Vagina (tissue), 2 donors: Measurements from ENCODE around the gene MBD6. TPM values are rescaled to one million over a fixed set of nuclear protein-coding genes. Genes with fewer than 3 reads are reported as not detected.

Experiments
- DNase-seq, 2 donors: peaks; one replicate each; pipeline ENCODE4 v3.0.0-alpha.2; 2017; ENCODE audit errors: extremely low spot score in 2 of 2
- H3K27ac ChIP-seq: fragments of 200-600 bp; sonication (generic); one replicate; pipeline ENCODE4 v1.5.1; 2019
- H3K27me3 ChIP-seq: fragments of 200-600 bp; sonication (generic); one replicate; pipeline ENCODE4 v1.5.1; 2019
- H3K36me3 ChIP-seq, 2 donors: fragments of 200-600 bp; sonication (generic); one replicate each; pipeline ENCODE4 v1.5.1; 2017 to 2019
- H3K4me1 ChIP-seq: fragments of 200-600 bp; sonication (generic); one replicate; pipeline ENCODE4 v1.5.1; 2019
- H3K4me3 ChIP-seq, 2 donors: fragments of 200-600 bp; sonication (generic); 1 replicate in 1 of 2; 2 replicates in 1 of 2; pipeline ENCODE4 v1.5.1; 2016 to 2019
- H3K9me3 ChIP-seq: fragments of 200-600 bp; sonication (generic); one replicate; pipeline ENCODE4 v1.5.1; 2019
- CTCF ChIP-seq, 3 experiments: fragments of 450-650 bp in 2 of 3; fragments of 200-600 bp in 1 of 3; sonication (generic) in 1 of 3; IDR thresholded peaks; one replicate each; pipeline ENCODE4 v1.5.1; 2017 to 2019; ENCODE audit warnings: antibody characterized with exemption in 3 of 3, mild to moderate bottlenecking in 2 of 3, moderate library complexity in 2 of 3
- POLR2A ChIP-seq, 2 donors: fragments of 450-650 bp; IDR thresholded peaks; one replicate each; pipeline ENCODE4 v1.6.1; 2017; ENCODE audit warnings: antibody characterized with exemption in 2 of 2, mild to moderate bottlenecking in 2 of 2, moderate library complexity in 2 of 2
- POLR2AphosphoS5 ChIP-seq, 2 donors: sonication (generic); formaldehyde crosslinking; IDR thresholded peaks; one replicate each; pipeline ENCODE4 v1.9.0; 2017; ENCODE audit warnings: antibody characterized with exemption in 2 of 2, mild to moderate bottlenecking in 2 of 2, low read depth in 1 of 2; ENCODE audit not compliant: insufficient read depth in 1 of 2
- intact Hi-C: fragments of 100-400 bp; cut with DNase I; formaldehyde crosslinking; loops from one replicate; pipeline ENCODE4 v1.15.1; 2023
- total RNA-seq: library from RNA; depleted of rRNA; stranded (reverse); fragments of >200 nt; gene quantifications from one replicate; pipeline ENCODE4 v1.2.3, GENCODE V29; 2016

The MBD6 gene
- total RNA-seq, 1 donor from 2014 or later = 26.8 TPM

DNA sequence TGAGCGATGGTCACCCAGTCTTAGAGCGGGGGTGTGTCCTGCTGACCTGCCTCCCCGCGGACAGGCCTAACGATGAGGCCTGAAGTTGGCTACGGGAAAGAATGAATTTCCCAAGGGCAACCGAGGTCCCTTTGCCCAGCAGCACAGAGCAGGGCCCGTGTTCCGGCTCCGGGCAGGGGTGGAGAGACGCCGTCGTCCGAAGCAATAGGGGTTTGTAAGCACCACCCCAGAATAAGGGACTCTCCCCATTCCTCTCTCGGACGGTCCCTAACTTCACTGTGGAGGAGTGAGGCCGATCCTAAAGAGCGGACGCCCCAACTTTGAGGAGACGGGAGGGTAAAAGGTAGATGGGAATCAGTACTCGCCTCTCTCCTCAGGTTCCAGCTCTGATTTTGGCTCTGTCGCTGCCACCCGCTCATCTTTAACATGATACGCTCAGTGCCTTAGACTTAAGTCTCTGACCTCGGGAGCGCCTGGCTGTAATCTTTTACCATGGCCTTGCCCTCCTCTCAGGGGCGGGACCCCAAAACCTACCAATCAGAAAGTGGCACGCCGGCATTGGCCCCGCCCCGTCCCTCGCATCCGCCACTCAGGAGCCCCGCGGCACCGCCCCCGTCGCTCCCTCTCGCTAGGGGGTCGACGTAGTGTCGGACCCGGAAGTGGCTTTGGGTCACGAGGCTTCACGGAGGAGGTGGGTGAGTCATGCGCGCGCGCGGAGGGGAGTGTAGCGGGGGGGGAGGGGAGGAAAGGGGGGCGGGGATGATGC, 2.4 kb upstream of the MBD6 start, which contains the start of gene DDIT3:
Gene DDIT3 (minus strand): TSS at position 462 of the 766 bp plus-strand sequence. CDS start 3,108 bp downstream, outside the sequence.
- intact Hi-C loops = loop anchor here (2.0 kb wide), 1 partner anchor 85 kb away; the partner anchor contains the start of gene DTX3
- DNase-seq = peak in 1 of 2 donors; percentile 99
- peaks cover 67% of the 10 kb centered on the region for H3K4me1 ChIP-seq
- H3K36me3 ChIP-seq = peaks cover 0 to 31% of the 10 kb centered on the region in 2 donors
- peak within 1 kb of the TSS; percentile 82 to 90 for H3K4me3 ChIP-seq
- H3K27me3 ChIP-seq = no peaks in the 10 kb centered on the region
- H3K9me3 ChIP-seq = no peaks in the 10 kb centered on the region
- TF ChIP-seq POLR2A (IDR thresholded peaks at IDR 0.05) (peak; percentile 96 to 100), CTCF (IDR thresholded peaks at IDR 0.05) (no peak), POLR2AphosphoS5 (IDR thresholded peaks at IDR 0.05; ENCODE audit: insufficient read depth in 1 of 2, low read depth in 1 of 2) (peak; percentile 94 to 98)
- peak within 1 kb of the TSS; percentile 99 for H3K27ac ChIP-seq

- TF ChIP-seq POLR2AphosphoS5 (IDR thresholded peaks at IDR 0.05; ENCODE audit: insufficient read depth in 1 of 2, low read depth in 1 of 2) = no peak
- no peak for TF ChIP-seq CTCF (IDR thresholded peaks at IDR 0.05)
- no peak for TF ChIP-seq POLR2A (IDR thresholded peaks at IDR 0.05)
- Histone ChIP-seq H3K4me3 (peak overlapping the region; percentile 82 to 90), H3K4me1 (peaks cover 76% of the 10 kb centered on the region), H3K36me3 (peaks cover 0 to 27% of the 10 kb centered on the region in 2 donors), H3K27me3 (no peaks in the 10 kb centered on the region), H3K9me3 (no peaks in the 10 kb centered on the region), H3K27ac (peak overlapping the region; percentile 99)
- DNase-seq = peak in 1 of 2 donors; percentile 96
- intact Hi-C loops = loop anchor here (2.0 kb wide), 1 partner anchor 83 kb away; the partner anchor contains the start of gene DTX3
Measured at GRCh38 chr12:57521525-57522010, 1.1 kb upstream of the MBD6 start.

DNA sequence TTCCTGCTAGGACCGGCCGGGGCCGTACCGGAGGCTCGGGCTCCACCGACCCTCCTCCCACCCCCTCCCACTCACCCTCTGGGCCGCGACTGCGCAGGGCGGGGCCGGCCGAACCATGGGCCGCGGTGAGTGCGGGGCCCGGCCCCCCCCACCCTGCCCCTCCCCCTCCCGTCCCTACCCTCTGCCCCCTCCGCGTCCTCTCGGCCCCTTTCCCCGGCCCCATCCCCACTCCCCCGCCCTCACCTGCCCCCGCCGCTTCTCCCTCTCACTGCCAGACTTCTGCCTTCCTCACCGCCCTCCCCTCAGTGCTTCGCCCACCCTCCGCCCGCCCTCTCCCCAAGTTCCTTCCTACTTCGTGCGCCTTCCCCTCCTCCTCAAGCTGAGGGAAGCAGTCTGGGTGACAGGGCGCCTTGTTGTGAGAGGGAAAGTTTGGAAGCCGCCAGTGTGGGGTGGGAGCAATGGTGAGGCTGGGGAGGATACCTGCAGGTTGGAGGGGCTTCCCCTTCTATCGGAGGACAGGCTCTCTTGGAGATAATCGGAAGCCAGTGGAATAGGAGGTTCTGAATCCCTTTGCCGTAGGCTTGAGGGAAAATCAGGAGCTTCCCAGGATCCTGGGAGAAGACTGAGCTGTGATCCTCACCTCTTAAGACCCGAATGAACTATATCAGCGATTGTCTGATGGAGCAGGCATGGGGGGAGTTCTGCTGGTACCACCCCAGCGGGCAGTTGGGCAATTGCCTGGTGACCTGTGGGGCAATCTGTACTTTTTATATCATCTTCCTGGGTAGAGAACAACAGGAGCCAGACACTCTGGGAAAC, 472 bp downstream of the MBD6 start:
- H3K27ac ChIP-seq = peak overlapping the region; percentile 99
- H3K4me1 ChIP-seq = peaks cover 63% of the 10 kb centered on the region
- H3K27me3 ChIP-seq = no peaks in the 10 kb centered on the region
- peak in 1 of 3 experiments; percentile 12 for TF ChIP-seq CTCF (IDR thresholded peaks at IDR 0.05)
- no peak for TF ChIP-seq POLR2AphosphoS5 (IDR thresholded peaks at IDR 0.05; ENCODE audit: insufficient read depth in 1 of 2, low read depth in 1 of 2)
- peak in 1 of 2 donors; percentile 56 for TF ChIP-seq POLR2A (IDR thresholded peaks at IDR 0.05)
- intact Hi-C loops = no loop called here
- H3K36me3 ChIP-seq = peaks cover 0 to 34% of the 10 kb centered on the region in 2 donors
- peak in 1 of 2 donors; percentile 95 for DNase-seq
- no peaks in the 10 kb centered on the region for H3K9me3 ChIP-seq
- peak overlapping the region; percentile 82 to 90 for H3K4me3 ChIP-seq

DNA sequence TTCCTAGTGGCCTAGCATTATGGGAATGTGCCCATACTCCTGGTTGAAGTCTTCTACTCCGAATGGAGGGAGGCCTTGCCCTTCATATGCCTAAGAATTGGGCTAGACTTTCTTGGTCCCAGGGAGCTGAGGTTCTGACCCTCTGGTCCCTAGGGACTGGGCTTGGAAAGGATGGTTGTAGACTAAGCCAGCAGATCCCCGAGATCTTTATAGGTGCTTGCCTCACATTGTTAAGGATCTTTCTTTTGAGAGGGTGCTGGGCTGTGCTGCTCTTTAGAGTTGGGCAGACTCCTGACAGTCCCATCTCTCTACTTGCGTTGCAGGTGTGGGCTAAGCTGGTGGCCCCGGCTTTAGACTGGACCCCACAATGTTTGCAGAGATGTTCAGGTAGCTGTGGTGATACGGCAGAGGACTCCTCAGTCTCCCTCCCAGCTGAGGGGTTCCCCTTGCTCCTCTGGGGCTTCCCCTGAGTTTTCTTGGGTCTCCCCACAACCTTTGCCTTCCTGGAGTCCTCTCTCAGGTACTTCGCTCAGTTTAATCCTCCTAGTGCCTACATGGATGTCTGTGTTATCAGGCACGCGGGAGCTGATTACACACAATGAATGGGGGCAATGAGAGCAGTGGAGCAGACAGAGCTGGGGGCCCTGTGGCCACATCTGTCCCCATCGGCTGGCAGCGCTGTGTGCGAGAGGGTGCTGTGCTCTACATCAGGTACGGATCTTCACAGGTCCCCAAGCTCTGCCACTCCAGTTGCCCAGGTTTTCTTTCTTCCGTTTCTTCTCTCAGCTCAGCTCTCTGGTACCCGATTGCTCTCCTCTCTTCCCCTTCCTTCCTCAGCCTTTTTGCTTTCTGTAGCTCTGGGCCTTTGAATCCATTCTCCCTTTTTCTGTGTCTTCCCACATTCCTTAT, 1.3 kb downstream of the MBD6 start:
- intact Hi-C loops = no loop called here
- Histone ChIP-seq H3K27ac (peak overlapping the region; percentile 99), H3K36me3 (peaks cover 0 to 43% of the 10 kb centered on the region in 2 donors), H3K9me3 (no peaks in the 10 kb centered on the region), H3K27me3 (no peaks in the 10 kb centered on the region), H3K4me1 (peaks cover 54% of the 10 kb centered on the region), H3K4me3 (peak overlapping the region; percentile 82 to 90)
- DNase-seq = no peak
- TF ChIP-seq POLR2A (IDR thresholded peaks at IDR 0.05) (no peak), CTCF (IDR thresholded peaks at IDR 0.05) (no peak), POLR2AphosphoS5 (IDR thresholded peaks at IDR 0.05; ENCODE audit: insufficient read depth in 1 of 2, low read depth in 1 of 2) (no peak)
